Loucy (cell line): ENCODE results near the gene KIZ.

Source experiments
- H2AFZ ChIP-seq: fragments of 200-600 bp; sonication (generic); 2 replicates; pipeline ENCODE4 v1.6.0; 2016; ENCODE audit warnings: antibody characterized with exemption, mild to moderate bottlenecking, low read length, moderate library complexity
- H3F3A ChIP-seq: fragments of 200-600 bp; 2 replicates; pipeline ENCODE4 v1.6.0; 2016; ENCODE audit warnings: antibody characterized with exemption, low read depth, mild to moderate bottlenecking
- H3K27me3 ChIP-seq: fragments of 200-600 bp; sonication (generic); 2 replicates; pipeline ENCODE4 v1.6.1; 2014; ENCODE audit warnings: low read length, mild to moderate bottlenecking; ENCODE audit not compliant: insufficient read depth, poor library complexity, severe bottlenecking
- H3K36me3 ChIP-seq: fragments of 200-600 bp; sonication (generic); 2 replicates; pipeline ENCODE4 v1.6.1; 2016; ENCODE audit warnings: low read length; ENCODE audit not compliant: insufficient read depth
- H3K4me1 ChIP-seq: fragments of 200-600 bp; sonication (generic); 2 replicates; pipeline ENCODE4 v1.5.1; 2014; ENCODE audit warnings: low read length, mild to moderate bottlenecking; ENCODE audit not compliant: insufficient read depth, poor library complexity, severe bottlenecking
- H3K4me2 ChIP-seq: fragments of 200-600 bp; sonication (generic); 2 replicates; pipeline ENCODE4 v1.6.0; 2014; ENCODE audit warnings: antibody characterized with exemption, low read length, low read depth, mild to moderate bottlenecking; ENCODE audit not compliant: poor library complexity, severe bottlenecking
- H3K4me3 ChIP-seq: fragments of 200-600 bp; sonication (generic); 2 replicates; pipeline ENCODE4 v1.5.1; 2014; ENCODE audit warnings: low read length, mild to moderate bottlenecking, mixed read lengths; ENCODE audit not compliant: poor library complexity, severe bottlenecking
- H3K79me2 ChIP-seq: fragments of 200-600 bp; sonication (generic); 2 replicates; pipeline ENCODE4 v1.6.1; 2014; ENCODE audit warnings: low read length; ENCODE audit not compliant: insufficient read depth
- H3K9ac ChIP-seq: fragments of 200-600 bp; sonication (generic); 2 replicates; pipeline ENCODE4 v1.6.0; 2014; ENCODE audit warnings: mild to moderate bottlenecking, low read depth, low read length, moderate library complexity; ENCODE audit not compliant: poor library complexity, severe bottlenecking
- H3K9me2 ChIP-seq: fragments of 200-600 bp; sonication (generic); replicated peaks from 2 replicates; pipeline ENCODE4 v1.6.1; 2016; ENCODE audit warnings: low read depth, low read length, mixed read lengths
- H3K9me3 ChIP-seq: fragments of 200-600 bp; sonication (generic); 2 replicates; pipeline ENCODE4 v1.6.1; 2014; ENCODE audit warnings: mild to moderate bottlenecking, antibody characterized with exemption, low read length, low read depth; ENCODE audit not compliant: insufficient read depth
- H4K20me1 ChIP-seq: fragments of 200-600 bp; sonication (generic); 2 replicates; pipeline ENCODE4 v1.6.0; 2014; ENCODE audit warnings: antibody characterized with exemption, low read length, mild to moderate bottlenecking; ENCODE audit not compliant: insufficient read depth, poor library complexity, severe bottlenecking
- CTCF ChIP-seq: fragments of 200-600 bp; sonication (generic); conservative IDR thresholded peaks from 2 replicates; pipeline ENCODE4 v1.5.1; 2014; ENCODE audit warnings: mild to moderate bottlenecking, antibody characterized with exemption, low read length
- EZH2phosphoT487 ChIP-seq: fragments of 200-600 bp; IDR thresholded peaks from 2 replicates; pipeline ENCODE4 v1.6.1; 2018; ENCODE audit warnings: antibody characterized with exemption, mild to moderate bottlenecking, moderate library complexity, borderline replicate concordance

Gene KIZ

GRCh38 chr20:21262812-21263211 lies 136.9 kb downstream of the KIZ start:
- no peak overlapping the region for H2AFZ ChIP-seq

GRCh38 chr20:21265261-21266190 lies 139.6 kb downstream of the KIZ start:
- Histone ChIP-seq H2AFZ (no peak overlapping the region), H4K20me1 (no peaks in the 10 kb centered on the region), H3K9me2 (no peaks in the 10 kb centered on the region), H3F3A (no peaks in the 10 kb centered on the region), H3K4me1 (no peaks in the 10 kb centered on the region), H3K9ac (no peak overlapping the region), H3K27me3 (no peaks in the 10 kb centered on the region), H3K4me3 (no peak overlapping the region), H3K36me3 (no peaks in the 10 kb centered on the region), H3K79me2 (no peaks in the 10 kb centered on the region), H3K4me2 (no peak overlapping the region), H3K9me3 (no peaks in the 10 kb centered on the region)
- no peak for TF ChIP-seq EZH2phosphoT487
- no peak for TF ChIP-seq CTCF

More at GRCh38 chr20:21262812-21263211, 136.9 kb downstream of the KIZ start:
- Histone ChIP-seq H3K9me2 (no peaks in the 10 kb centered on the region), H3K79me2 (no peaks in the 10 kb centered on the region), H3K9ac (no peak overlapping the region), H3K36me3 (no peaks in the 10 kb centered on the region), H3K4me1 (no peaks in the 10 kb centered on the region), H3K4me2 (no peak overlapping the region), H4K20me1 (no peaks in the 10 kb centered on the region), H3K9me3 (no peaks in the 10 kb centered on the region), H3K4me3 (no peak overlapping the region), H3K27me3 (no peaks in the 10 kb centered on the region), H3F3A (no peaks in the 10 kb centered on the region)
- no peak for TF ChIP-seq EZH2phosphoT487
- TF ChIP-seq CTCF, result no peak

- Histone ChIP-seq H3K9me3 (no peaks in the 10 kb centered on the region), H3F3A (no peaks in the 10 kb centered on the region), H4K20me1 (no peaks in the 10 kb centered on the region), H3K4me3 (no peak overlapping the region), H3K4me2 (no peak overlapping the region), H3K27me3 (no peaks in the 10 kb centered on the region), H3K36me3 (no peaks in the 10 kb centered on the region), H3K9me2 (no peaks in the 10 kb centered on the region), H3K79me2 (no peaks in the 10 kb centered on the region), H3K9ac (no peak overlapping the region), H2AFZ (no peak overlapping the region), H3K4me1 (no peaks in the 10 kb centered on the region)
- no peak for TF ChIP-seq EZH2phosphoT487
- TF ChIP-seq CTCF, result no peak
Observed at GRCh38 chr20:21266191-21266536, 140.3 kb downstream of the KIZ start.
